ENCODE data around the gene VAMP2.

Gene VAMP2

DNA sequence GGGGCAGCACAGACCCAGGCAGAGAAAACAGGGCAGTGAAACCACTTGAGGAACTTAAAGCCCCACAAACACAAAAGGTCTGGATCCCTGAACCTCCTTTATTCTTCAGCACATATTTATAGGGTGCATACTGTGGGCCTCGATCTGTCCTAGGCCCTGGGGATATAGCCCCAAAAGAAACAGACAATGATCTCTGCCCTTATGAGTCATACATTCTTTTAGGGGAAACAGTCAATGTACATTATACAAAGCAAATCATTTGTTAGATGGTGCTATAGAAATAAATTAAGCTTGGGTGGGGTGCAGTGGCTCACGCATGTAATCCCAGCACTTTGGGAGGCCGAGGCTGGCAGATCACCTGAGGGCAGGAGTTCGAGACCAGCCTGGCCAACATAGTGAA lies 28.8 kb downstream of the VAMP2 start:
- TF ChIP-seq, protein P1, sequence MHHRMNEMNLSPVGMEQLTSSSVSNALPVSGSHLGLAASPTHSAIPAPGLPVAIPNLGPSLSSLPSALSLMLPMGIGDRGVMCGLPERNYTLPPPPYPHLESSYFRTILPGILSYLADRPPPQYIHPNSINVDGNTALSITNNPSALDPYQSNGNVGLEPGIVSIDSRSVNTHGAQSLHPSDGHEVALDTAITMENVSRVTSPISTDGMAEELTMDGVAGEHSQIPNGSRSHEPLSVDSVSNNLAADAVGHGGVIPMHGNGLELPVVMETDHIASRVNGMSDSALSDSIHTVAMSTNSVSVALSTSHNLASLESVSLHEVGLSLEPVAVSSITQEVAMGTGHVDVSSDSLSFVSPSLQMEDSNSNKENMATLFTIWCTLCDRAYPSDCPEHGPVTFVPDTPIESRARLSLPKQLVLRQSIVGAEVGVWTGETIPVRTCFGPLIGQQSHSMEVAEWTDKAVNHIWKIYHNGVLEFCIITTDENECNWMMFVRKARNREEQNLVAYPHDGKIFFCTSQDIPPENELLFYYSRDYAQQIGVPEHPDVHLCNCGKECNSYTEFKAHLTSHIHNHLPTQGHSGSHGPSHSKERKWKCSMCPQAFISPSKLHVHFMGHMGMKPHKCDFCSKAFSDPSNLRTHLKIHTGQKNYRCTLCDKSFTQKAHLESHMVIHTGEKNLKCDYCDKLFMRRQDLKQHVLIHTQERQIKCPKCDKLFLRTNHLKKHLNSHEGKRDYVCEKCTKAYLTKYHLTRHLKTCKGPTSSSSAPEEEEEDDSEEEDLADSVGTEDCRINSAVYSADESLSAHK (tag by site-specific recombination; IDR thresholded peaks at IDR 0.05) = peak; percentile 83
- no peak for TF ChIP-seq ZNF488 (tag by site-specific recombination; IDR thresholded peaks at IDR 0.05)
- POLR2A ChIA-PET = interaction anchor here (1.4 to 1.5 kb wide), 2 partner anchors 15 to 114 kb away, joined by 3 to 4 read pairs; partner anchors contain the start of gene CTC1
- CTCF ChIA-PET = interaction anchor here (0.6 to 2.0 kb wide), 5 partner anchors 10 to 1407 kb away, joined by 4 to 11 read pairs (median 6); partner anchors contain the start of gene HES7
- Histone ChIP-seq H3K36me3 (ENCODE audit: control insufficient read depth in 2 of 2, insufficient read depth in 1 of 2, low read length in 2 of 2) (no peaks in the 10 kb centered on the region), H3K9me3 (ENCODE audit: control insufficient read depth, insufficient read depth, low read depth, low read length) (no peaks in the 10 kb centered on the region), H3K4me3 (ENCODE audit: low read depth, low read length) (no peak overlapping the region), H3K4me1 (ENCODE audit: control insufficient read depth, insufficient read depth, low read length) (0 out of 2 replicates have a peak, but pooled peaks cover 4% of the 10 kb centered on the region), H3K27ac (ENCODE audit: extremely low read depth, low read depth, low read length) (no peak overlapping the region)

- TF ChIP-seq ZNF549 (tag by site-specific recombination; IDR thresholded peaks at IDR 0.05) = no peak
- TF ChIP-seq ZNF2 (tag by site-specific recombination; IDR thresholded peaks at IDR 0.05) = no peak
- no peak for TF ChIP-seq ZNF121 (tag by site-specific recombination; IDR thresholded peaks at IDR 0.05)
- peak; percentile 51 for TF ChIP-seq ZNF341 (tag by site-specific recombination; IDR thresholded peaks at IDR 0.05; ENCODE audit: low read depth)
- H3K4me3 ChIP-seq (ENCODE audit: low read depth, low read length) = no peak overlapping the region
- POLR2A ChIA-PET = no interaction called here
- CTCF ChIA-PET = interaction anchor here (0.6 to 2.0 kb wide), 7 partner anchors 9 to 1407 kb away, joined by 3 to 11 read pairs (median 5); partner anchors contain the start of gene HES7
- peak overlapping the region; percentile 17; the same call in 1 of the 2 replicates for H3K27ac ChIP-seq (ENCODE audit: extremely low read depth, low read depth, low read length)
- 0 out of 2 replicates have a peak, but pooled peaks cover 4% of the 10 kb centered on the region for H3K4me1 ChIP-seq (ENCODE audit: control insufficient read depth, insufficient read depth, low read length)
- no peaks in the 10 kb centered on the region for H3K36me3 ChIP-seq (ENCODE audit: control insufficient read depth in 2 of 2, insufficient read depth in 1 of 2, low read length in 2 of 2)
- H3K9me3 ChIP-seq (ENCODE audit: control insufficient read depth, insufficient read depth, low read depth, low read length) = no peaks in the 10 kb centered on the region
Observed at GRCh38 chr17:8133399-8133798, 29.3 kb downstream of the VAMP2 start.

- Histone ChIP-seq H3K9me3 (ENCODE audit: control insufficient read depth, insufficient read depth, low read depth, low read length) (no peaks in the 10 kb centered on the region), H3K36me3 (ENCODE audit: control insufficient read depth in 2 of 2, insufficient read depth in 1 of 2, low read length in 2 of 2) (no peaks in the 10 kb centered on the region), H3K27ac (ENCODE audit: extremely low read depth, low read depth, low read length) (no peak overlapping the region), H3K4me3 (ENCODE audit: low read depth, low read length) (no peak overlapping the region), H3K4me1 (ENCODE audit: control insufficient read depth, insufficient read depth, low read length) (0 out of 2 replicates have a peak, but pooled peaks cover 3% of the 10 kb centered on the region)
- ChIA-PET POLR2A (no interaction called here), CTCF (interaction anchor here (0.6 to 2.0 kb wide), 7 partner anchors 9 to 695 kb away, joined by 3 to 11 read pairs (median 4); no protein-coding TSS in a partner anchor)
- peak; percentile 70; the same call in 1 of the 2 replicates for TF ChIP-seq PRDM1 (tag by site-specific recombination; IDR thresholded peaks at IDR 0.05)
- TF ChIP-seq, protein P2, sequence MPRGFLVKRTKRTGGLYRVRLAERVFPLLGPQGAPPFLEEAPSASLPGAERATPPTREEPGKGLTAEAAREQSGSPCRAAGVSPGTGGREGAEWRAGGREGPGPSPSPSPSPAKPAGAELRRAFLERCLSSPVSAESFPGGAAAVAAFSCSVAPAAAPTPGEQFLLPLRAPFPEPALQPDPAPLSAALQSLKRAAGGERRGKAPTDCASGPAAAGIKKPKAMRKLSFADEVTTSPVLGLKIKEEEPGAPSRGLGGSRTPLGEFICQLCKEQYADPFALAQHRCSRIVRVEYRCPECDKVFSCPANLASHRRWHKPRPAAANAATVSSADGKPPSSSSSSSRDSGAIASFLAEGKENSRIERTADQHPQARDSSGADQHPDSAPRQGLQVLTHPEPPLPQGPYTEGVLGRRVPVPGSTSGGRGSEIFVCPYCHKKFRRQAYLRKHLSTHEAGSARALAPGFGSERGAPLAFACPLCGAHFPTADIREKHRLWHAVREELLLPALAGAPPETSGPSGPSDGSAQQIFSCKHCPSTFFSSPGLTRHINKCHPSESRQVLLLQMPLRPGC (tag by site-specific recombination; IDR thresholded peaks at IDR 0.05) = no peak
- TF ChIP-seq ZNF701 (tag by site-specific recombination; IDR thresholded peaks at IDR 0.05) = no peak
- TF ChIP-seq ZNF394 (tag by site-specific recombination; IDR thresholded peaks at IDR 0.05; ENCODE audit: borderline replicate concordance) = peak; percentile 43; the same call in 1 of the 2 replicates
- TF ChIP-seq ZNF560 (tag by site-specific recombination; IDR thresholded peaks at IDR 0.05; ENCODE audit: borderline replicate concordance) = no peak
- no peak for TF ChIP-seq ZNF18 (tag by site-specific recombination; IDR thresholded peaks at IDR 0.05)
- no peak for TF ChIP-seq PBX3 (CRISPR knock-in tag; IDR thresholded peaks at IDR 0.05)
- peak; percentile 90 for TF ChIP-seq ZNF121 (tag by site-specific recombination; IDR thresholded peaks at IDR 0.05)
- no peak for TF ChIP-seq MZF1 (tag by site-specific recombination; IDR thresholded peaks at IDR 0.05; ENCODE audit: borderline replicate concordance)
- no peak for TF ChIP-seq ATF2 (tag by site-specific recombination; IDR thresholded peaks at IDR 0.05; ENCODE audit: low read depth)
Observed at GRCh38 chr17:8131844-8132441, 30.8 kb downstream of the VAMP2 start.

Measured in HEK293 (cell line).